Glutamatergic neuron (in vitro differentiated cells): ENCODE measurements around the gene RFNG. TPM values are rescaled to one million over a fixed set of nuclear protein-coding genes. Genes with fewer than 3 reads are reported as not detected.
A peak's percentile ranks its signal among the peaks of the same experiment; 100 is the strongest.

ENCODE experiments used
- DNase-seq: peaks from one replicate; pipeline ENCODE4 v3.0.0; 2022
- H3K27ac Mint-ChIP-seq: one replicate; pipeline ENCODE4 v1.8.0; 2020; ENCODE audit warnings: mild to moderate bottlenecking, mixed read lengths, inconsistent platforms; ENCODE audit not compliant: unreplicated experiment
- H3K27me3 Mint-ChIP-seq: one replicate; pipeline ENCODE4 v1.8.0; 2020; ENCODE audit warnings: mild to moderate bottlenecking, moderate library complexity, mixed read lengths, inconsistent platforms; ENCODE audit not compliant: unreplicated experiment
- H3K36me3 Mint-ChIP-seq: one replicate; pipeline ENCODE4 v1.8.0; 2020; ENCODE audit warnings: mild to moderate bottlenecking, mixed read lengths, inconsistent platforms; ENCODE audit not compliant: unreplicated experiment
- H3K4me1 Mint-ChIP-seq: one replicate; pipeline ENCODE4 v1.8.0; 2020; ENCODE audit warnings: mild to moderate bottlenecking, low read depth, mixed read lengths, inconsistent platforms; ENCODE audit not compliant: unreplicated experiment
- H3K4me3 Mint-ChIP-seq: one replicate; pipeline ENCODE4 v1.8.0; 2020; ENCODE audit warnings: mild to moderate bottlenecking, mixed read lengths, inconsistent platforms; ENCODE audit not compliant: unreplicated experiment
- H3K9me3 Mint-ChIP-seq: one replicate; pipeline ENCODE4 v1.8.0; 2020; ENCODE audit warnings: mild to moderate bottlenecking, moderate library complexity, mixed read lengths, inconsistent platforms; ENCODE audit not compliant: unreplicated experiment
- CTCF ChIP-seq: fragments of 200-600 bp; sonication (generic); IDR thresholded peaks from one replicate; pipeline ENCODE4 v1.5.0; 2021; ENCODE audit not compliant: partially characterized antibody, unreplicated experiment
- long read RNA-seq: library from polyadenylated mRNA; unstranded; transcript quantifications from one replicate; pipeline ENCODE4 v2.0.0, GENCODE V29; 2020; ENCODE audit not compliant: unreplicated experiment
- total RNA-seq: library from RNA; stranded (reverse); fragmentation: NEBNext Ultra II Directional; extraction: Animal tissue kit (Norgen Biotek cat#: 25700); gene quantifications from one replicate; pipeline ENCODE4 v1.2.1, GENCODE V29; 2021; ENCODE audit not compliant: unreplicated experiment

Gene RFNG
- total RNA-seq = 50.8 TPM
- long read RNA-seq, partial matches to known transcripts = 1 of 8 reads
- long read RNA-seq, other reads (novel, unspliced or antisense) = 3 of 8 reads

GRCh38 chr17:82051776-82052637 is at the start of gene RFNG, which contains the start of gene GPS1:
Gene RFNG, minus strand, starts transcription at chr17:82051811. Its CDS starts 45 bp downstream, at chr17:82051766.
Gene GPS1, plus strand, starts transcription at chr17:82051898. Its CDS starts 34 bp downstream, at chr17:82051932.
- Mint-ChIP-seq H3K27me3 (peaks cover 1% of the 10 kb centered on the region), H3K36me3 (no peaks in the 10 kb centered on the region), H3K4me3 (peak within 1 kb of the TSS; percentile 87), H3K27ac (peak within 1 kb of the TSS; percentile 52), H3K9me3 (no peaks in the 10 kb centered on the region), H3K4me1 (no peaks in the 10 kb centered on the region)
- TF ChIP-seq CTCF = no peak
- DNase-seq = peak; percentile 88

DNA sequence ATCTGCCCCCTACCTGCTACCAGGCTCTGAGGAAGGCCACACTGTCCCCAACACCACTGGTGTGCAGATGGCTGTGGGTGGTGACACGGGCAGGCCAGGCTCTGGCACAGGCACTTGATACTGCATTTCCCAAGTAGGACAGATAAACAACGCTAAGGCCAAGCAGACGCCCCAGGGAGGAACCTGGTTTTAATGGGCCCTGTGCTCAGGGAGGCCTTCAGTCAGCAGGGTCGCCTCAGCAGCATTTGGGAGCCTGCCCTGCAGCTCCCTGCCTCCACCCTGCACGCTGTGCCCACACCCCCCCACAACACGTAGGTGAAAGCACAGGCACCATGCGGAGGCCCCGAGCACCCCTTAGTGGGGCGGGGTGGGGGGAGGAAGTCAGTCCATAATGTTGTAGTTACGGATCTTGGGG is 49.7 kb upstream of the RFNG start:
- peaks cover 12% of the 10 kb centered on the region for H3K9me3 Mint-ChIP-seq
- no peak overlapping the region for H3K27ac Mint-ChIP-seq
- no peak for TF ChIP-seq CTCF
- H3K4me1 Mint-ChIP-seq = peaks cover 4% of the 10 kb centered on the region
- H3K36me3 Mint-ChIP-seq = no peaks in the 10 kb centered on the region
- no peak overlapping the region for H3K4me3 Mint-ChIP-seq
- no peak for DNase-seq
- peaks cover 11% of the 10 kb centered on the region for H3K27me3 Mint-ChIP-seq

DNA sequence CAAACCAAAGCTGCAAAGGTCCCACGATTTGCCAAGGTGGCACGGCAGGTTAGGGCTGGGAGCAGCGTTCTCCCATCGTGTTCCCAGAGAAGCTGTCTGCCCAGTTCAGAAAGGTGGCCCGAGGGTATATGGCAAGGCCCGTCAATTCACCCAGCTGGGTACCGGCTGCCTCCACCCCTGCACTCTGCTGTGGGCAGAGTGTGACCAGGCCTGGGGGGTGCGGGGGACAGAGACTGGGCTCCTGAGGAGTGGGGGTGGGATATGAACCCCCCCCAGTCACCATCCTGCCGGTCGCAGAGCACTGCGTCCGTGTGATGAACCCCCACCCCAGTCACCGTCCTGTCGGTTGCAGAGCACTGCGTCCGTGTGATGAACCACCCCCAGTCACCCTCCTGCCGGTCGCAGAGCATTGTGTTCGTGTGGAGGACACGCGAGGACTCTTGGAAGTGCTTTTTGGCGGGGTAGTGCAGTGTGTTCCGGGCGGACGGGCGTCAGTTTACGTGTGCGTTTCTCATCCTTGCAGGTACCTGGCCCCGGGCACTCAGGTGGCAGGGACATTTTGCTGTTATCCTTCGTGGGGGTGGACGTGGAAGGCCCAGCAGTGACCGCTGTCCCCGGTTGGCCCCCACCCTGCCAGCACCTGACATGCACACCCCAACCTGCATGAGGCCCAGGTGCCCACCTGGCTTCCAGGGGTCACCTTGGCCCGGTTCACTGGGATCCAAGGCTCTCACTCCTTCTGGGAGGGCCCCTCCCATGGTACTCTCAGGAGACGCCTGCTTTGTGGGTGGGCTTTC is 49.1 kb upstream of the RFNG start:
- Mint-ChIP-seq H3K36me3 (no peaks in the 10 kb centered on the region), H3K9me3 (peaks cover 10% of the 10 kb centered on the region), H3K4me3 (no peak overlapping the region), H3K27me3 (peaks cover 11% of the 10 kb centered on the region), H3K27ac (no peak overlapping the region), H3K4me1 (peaks cover 5% of the 10 kb centered on the region)
- TF ChIP-seq CTCF = no peak
- no peak for DNase-seq

DNA sequence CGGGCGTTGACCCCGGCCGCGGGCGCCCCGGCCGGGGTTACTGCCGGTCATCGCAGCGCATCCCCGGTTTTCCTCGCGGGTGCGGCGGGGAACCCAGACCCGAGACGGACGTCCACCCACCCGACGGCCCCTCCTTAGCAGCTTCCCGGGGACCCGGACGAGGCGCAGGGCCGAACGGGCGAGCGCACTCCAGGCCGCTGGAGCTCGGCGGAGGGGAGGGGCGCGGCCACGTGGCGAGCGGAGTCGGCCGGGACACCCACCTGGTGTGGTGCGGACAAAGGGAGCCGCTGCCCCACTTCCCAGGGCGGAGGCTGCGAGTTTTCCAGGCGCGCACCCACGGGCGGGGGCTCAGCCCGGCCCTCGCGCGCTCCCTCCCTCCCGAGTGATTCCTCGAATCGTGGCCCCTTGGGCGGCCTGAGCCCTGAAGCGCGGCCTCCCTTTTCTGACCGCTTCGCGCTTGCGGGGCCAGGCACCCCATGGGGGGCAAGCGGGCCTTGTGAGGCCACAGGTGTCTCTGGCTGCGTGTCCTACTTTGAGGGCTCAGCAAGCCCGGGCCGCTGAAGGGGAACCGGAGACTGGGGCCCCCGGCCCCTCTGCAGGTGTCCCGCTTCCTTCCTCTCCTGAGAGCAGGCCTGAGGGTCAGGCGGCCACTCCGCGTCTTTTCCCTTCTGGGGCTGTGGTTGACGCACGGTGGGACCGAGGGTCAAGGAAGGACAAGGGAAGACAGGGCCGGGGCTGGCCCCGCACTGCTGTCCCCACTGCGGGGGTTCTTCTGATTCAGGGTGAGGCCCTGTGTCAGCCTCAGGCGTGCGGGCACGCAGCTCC is 47.5 kb upstream of the RFNG start:
- H3K36me3 Mint-ChIP-seq = no peaks in the 10 kb centered on the region
- DNase-seq = no peak
- H3K4me1 Mint-ChIP-seq = peaks cover 5% of the 10 kb centered on the region
- H3K27ac Mint-ChIP-seq = peak overlapping the region; percentile 80
- H3K4me3 Mint-ChIP-seq = peak overlapping the region; percentile 75
- H3K27me3 Mint-ChIP-seq = peaks cover 7% of the 10 kb centered on the region
- H3K9me3 Mint-ChIP-seq = peaks cover 10% of the 10 kb centered on the region
- TF ChIP-seq CTCF = no peak
